ENCODE results near the gene DHRS7C.
"Not testable (repeated sequence)": the region's sequence is repeated elsewhere in the genome, so short reads cannot be mapped to it uniquely, and the experiment has no call there.

Gene DHRS7C

GRCh38 chr17:9810100-9810949, 18.9 kb upstream of the DHRS7C start:
- no peak for DNase-seq (ENCODE audit: low read depth in 2 of 2)

- DNase-seq (ENCODE audit: low read depth in 2 of 2), result no peak
Measured at GRCh38 chr17:9809409-9809808, 18.0 kb upstream of the DHRS7C start.

- no peak for DNase-seq (ENCODE audit: low read depth in 2 of 2)
Measured at GRCh38 chr17:9806699-9807098, 15.3 kb upstream of the DHRS7C start.

- no peak for DNase-seq (ENCODE audit: low read depth in 2 of 2)
Measured at GRCh38 chr17:9805769-9806168, 14.4 kb upstream of the DHRS7C start.

- DNase-seq (ENCODE audit: low read depth in 2 of 2), result no peak
Measured at GRCh38 chr17:9802697-9803096, 11.3 kb upstream of the DHRS7C start.

GRCh38 chr17:9802294-9802693, 10.9 kb upstream of the DHRS7C start:
- DNase-seq (ENCODE audit: low read depth in 2 of 2), result no peak

- DNase-seq (ENCODE audit: low read depth in 2 of 2), result no peak
Measured at GRCh38 chr17:9801505-9801904, 10.1 kb upstream of the DHRS7C start.

GRCh38 chr17:9798724-9799123, 7.3 kb upstream of the DHRS7C start:
- no peak for DNase-seq (ENCODE audit: low read depth in 2 of 2)

- DNase-seq (ENCODE audit: low read depth in 2 of 2), result no peak
Measured at GRCh38 chr17:9798008-9798407, 6.6 kb upstream of the DHRS7C start.

- no peak for DNase-seq (ENCODE audit: low read depth in 2 of 2)
Measured at GRCh38 chr17:9792181-9792840, 919 bp upstream of the DHRS7C start.

- no peak for DNase-seq (ENCODE audit: low read depth in 2 of 2)
Measured at GRCh38 chr17:9790316-9790715, 1.1 kb downstream of the DHRS7C start.

GRCh38 chr17:9788601-9789000, 2.8 kb downstream of the DHRS7C start:
- no peak for DNase-seq (ENCODE audit: low read depth in 2 of 2)

- DNase-seq (ENCODE audit: low read depth in 2 of 2), result no peak
Measured at GRCh38 chr17:9784544-9784943, 6.8 kb downstream of the DHRS7C start.

- DNase-seq (ENCODE audit: low read depth in 2 of 2), result not testable (repeated sequence)
Measured at GRCh38 chr17:9783465-9783864, 7.9 kb downstream of the DHRS7C start.

GRCh38 chr17:9783050-9783449, 8.3 kb downstream of the DHRS7C start:
- DNase-seq (ENCODE audit: low read depth in 2 of 2), result no peak

- DNase-seq (ENCODE audit: low read depth in 2 of 2), result no peak
Measured at GRCh38 chr17:9780552-9780951, 10.8 kb downstream of the DHRS7C start.

GRCh38 chr17:9776911-9777310, 14.5 kb downstream of the DHRS7C start:
- no peak for DNase-seq (ENCODE audit: low read depth in 2 of 2)

- DNase-seq (ENCODE audit: low read depth in 2 of 2), result no peak
Measured at GRCh38 chr17:9772658-9773057, 18.7 kb downstream of the DHRS7C start.

GRCh38 chr17:9771465-9771864, 19.9 kb downstream of the DHRS7C start:
- no peak for DNase-seq (ENCODE audit: low read depth in 2 of 2)

GRCh38 chr17:9769036-9769695, 22.2 kb downstream of the DHRS7C start:
- no peak for DNase-seq (ENCODE audit: low read depth in 2 of 2)

GRCh38 chr17:9768381-9768934, 22.9 kb downstream of the DHRS7C start:
- DNase-seq (ENCODE audit: low read depth in 2 of 2), result no peak

- DNase-seq (ENCODE audit: low read depth in 2 of 2), result no peak
Measured at GRCh38 chr17:9767432-9767991, 23.9 kb downstream of the DHRS7C start.

Measured in stimulated activated CD4-positive, alpha-beta T cell treated with anti-CD3 and anti-CD28 coated beads, Interleukin-1b, Interleukin-23, amount 100 ng/mL, for 4 hours (primary cell).